ENCODE results near the gene CDS1.

DNA sequence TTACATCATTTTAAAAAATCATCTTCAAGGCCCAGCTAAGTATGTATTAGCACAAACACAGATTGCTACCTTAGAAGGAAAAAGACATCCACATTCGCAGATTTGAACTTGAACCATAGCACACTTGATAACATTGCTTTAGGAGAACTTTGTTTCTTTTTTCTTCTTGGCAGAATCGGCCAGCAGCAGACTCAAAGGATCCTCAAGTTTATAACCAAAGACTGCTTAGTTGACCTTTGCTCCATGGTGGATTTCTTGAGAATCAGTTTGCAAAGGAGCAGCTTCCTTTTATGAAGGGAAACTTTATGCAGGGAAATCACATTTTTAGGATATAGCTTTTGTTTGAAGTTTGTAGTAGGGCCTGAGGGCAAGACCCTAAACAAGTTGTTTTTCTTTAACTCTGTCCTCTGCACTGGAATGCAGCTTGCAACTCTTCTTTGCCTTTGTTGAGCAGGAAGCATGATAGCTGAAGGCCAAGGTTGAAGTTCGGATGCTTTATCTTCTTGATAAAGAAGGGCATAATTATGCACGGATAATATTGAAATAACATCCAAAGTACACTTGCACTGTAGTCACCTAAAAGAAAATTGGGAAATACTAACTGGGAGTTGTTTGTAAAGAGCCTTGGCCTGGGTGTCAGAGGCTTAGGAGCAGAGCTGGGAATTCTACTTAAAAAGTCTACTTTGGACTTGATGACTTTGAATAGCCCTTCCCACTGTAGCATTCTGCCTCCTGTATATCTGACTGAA lies 78.4 kb downstream of the CDS1 start:
- TF ChIP-seq, protein P1, sequence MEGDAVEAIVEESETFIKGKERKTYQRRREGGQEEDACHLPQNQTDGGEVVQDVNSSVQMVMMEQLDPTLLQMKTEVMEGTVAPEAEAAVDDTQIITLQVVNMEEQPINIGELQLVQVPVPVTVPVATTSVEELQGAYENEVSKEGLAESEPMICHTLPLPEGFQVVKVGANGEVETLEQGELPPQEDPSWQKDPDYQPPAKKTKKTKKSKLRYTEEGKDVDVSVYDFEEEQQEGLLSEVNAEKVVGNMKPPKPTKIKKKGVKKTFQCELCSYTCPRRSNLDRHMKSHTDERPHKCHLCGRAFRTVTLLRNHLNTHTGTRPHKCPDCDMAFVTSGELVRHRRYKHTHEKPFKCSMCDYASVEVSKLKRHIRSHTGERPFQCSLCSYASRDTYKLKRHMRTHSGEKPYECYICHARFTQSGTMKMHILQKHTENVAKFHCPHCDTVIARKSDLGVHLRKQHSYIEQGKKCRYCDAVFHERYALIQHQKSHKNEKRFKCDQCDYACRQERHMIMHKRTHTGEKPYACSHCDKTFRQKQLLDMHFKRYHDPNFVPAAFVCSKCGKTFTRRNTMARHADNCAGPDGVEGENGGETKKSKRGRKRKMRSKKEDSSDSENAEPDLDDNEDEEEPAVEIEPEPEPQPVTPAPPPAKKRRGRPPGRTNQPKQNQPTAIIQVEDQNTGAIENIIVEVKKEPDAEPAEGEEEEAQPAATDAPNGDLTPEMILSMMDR (IDR thresholded peaks at IDR 0.05 in 4 of 5, conservative IDR thresholded peaks at IDR 0.05 in 1 of 5), result no peak
- no peak for TF ChIP-seq POLR2A (IDR thresholded peaks at IDR 0.05)
